HCT116 (cell line): ENCODE data around the gene TMEM214. TPM values are rescaled to one million over a fixed set of nuclear protein-coding genes. Genes with fewer than 3 reads are reported as not detected.

Source experiments
- ATAC-seq: fragments of 200-7000 bp; cut with Tn5 transposase; 2 replicates; pipeline ENCODE4 v1.9.1; 2020; ENCODE audit warnings: mild to moderate bottlenecking, moderate library complexity
- BruUV-seq: library from RNA; stranded (reverse); fragments of 400-500 nt; replicated peaks from 2 replicates; lab custom pipeline; 2021; lab: Mats Ljungman, UMichigan
- CTCF ChIA-PET: fragments of 300-600 bp; sonication (Branson Sonifier 250); formaldehyde crosslinking; loops from one replicate; lab custom pipeline; 2021; ENCODE audit warnings: antibody characterized with exemption; lab: Charles Lee
- POLR2A ChIA-PET: fragments of 300-600, 350-600 bp; sonication (Branson Sonifier 250); formaldehyde crosslinking; loops from one replicate; lab custom pipeline; 2021; ENCODE audit warnings: antibody characterized with exemption; lab: Charles Lee
- RAD21 ChIA-PET, 2 experiments: fragments of 300-600 bp; sonication (Branson Sonifier 250); formaldehyde crosslinking; loops; one replicate each; lab custom pipeline; 2023; ENCODE audit warnings: low total read pairs in 2 of 2; ENCODE audit not compliant: uncharacterized antibody in 2 of 2, unreplicated experiment in 2 of 2, low non-redundant PET in 1 of 2; lab: Charles Lee
- DNase-seq: peaks from one replicate; pipeline ENCODE4 v3.0.0-alpha.2; 2010; ENCODE audit warnings: low read depth, low spot score
- H2AFZ ChIP-seq: fragments of 200-600 bp; shearing (Covaris generic), sonication (generic); 2 replicates; pipeline ENCODE4 v1.6.1; 2017; ENCODE audit warnings: low read depth, mixed run types, mixed read lengths, antibody characterized with exemption, low read length; ENCODE audit not compliant: poor library complexity, severe bottlenecking
- H3K27ac ChIP-seq: 2 replicates; pipeline ENCODE4 v1.5.1; 2012; ENCODE audit warnings: low read depth, low read length
- H3K27me3 ChIP-seq: fragments of 200-600 bp; sonication (generic); 2 replicates; pipeline ENCODE4 v1.6.1; 2016; ENCODE audit warnings: mixed run types, low read length, mixed read lengths; ENCODE audit not compliant: insufficient read depth
- H3K36me3 ChIP-seq, 2 experiments: fragments of 200-500 bp in 1 of 2; fragments of 200-600 bp in 1 of 2; sonication (Bioruptor generic) in 1 of 2; sonication (generic) in 1 of 2; 2 replicates each; pipeline versions ENCODE4 v1.5.1 to v1.6.1; 2014 to 2016; ENCODE audit warnings: low read length in 2 of 2, inconsistent platforms in 1 of 2, mixed read lengths in 1 of 2, mixed run types in 1 of 2; ENCODE audit not compliant: insufficient read depth in 2 of 2, control insufficient read depth in 1 of 2
- H3K4me1 ChIP-seq, 2 experiments: fragments of 200-600 bp in 1 of 2; sonication (generic) in 1 of 2; 2 replicates each; pipeline versions ENCODE4 v1.5.1 to v1.6.1; 2012 to 2017; ENCODE audit warnings: low read length in 2 of 2, inconsistent platforms in 1 of 2, mild to moderate bottlenecking in 1 of 2, mixed read lengths in 1 of 2, mixed run types in 1 of 2, moderate library complexity in 1 of 2; ENCODE audit not compliant: insufficient read depth in 2 of 2, control insufficient read depth in 1 of 2
- H3K4me2 ChIP-seq: fragments of 200-600 bp; sonication (generic); 2 replicates; pipeline ENCODE4 v1.6.1; 2017; ENCODE audit warnings: mixed run types, low read length, mixed read lengths
- H3K4me3 ChIP-seq, 2 experiments: fragments of 200-600 bp in 1 of 2; sonication (generic) in 1 of 2; replicated peaks in 1 of 2; 2 replicates each; pipeline ENCODE4 v1.5.1; 2011 to 2016; ENCODE audit warnings: low read length in 2 of 2, control low read depth in 1 of 2, low read depth in 1 of 2, mild to moderate bottlenecking in 1 of 2, mixed read lengths in 1 of 2, mixed run types in 1 of 2
- H3K79me2 ChIP-seq: fragments of 200-600 bp; sonication (generic); 2 replicates; pipeline ENCODE4 v1.6.1; 2017; ENCODE audit warnings: mild to moderate bottlenecking, mixed run types, low read length, moderate library complexity, mixed read lengths; ENCODE audit not compliant: insufficient read depth
- H3K9ac ChIP-seq: fragments of 200-600 bp; sonication (generic); 2 replicates; pipeline ENCODE4 v1.6.1; 2016; ENCODE audit warnings: low read length, mixed read lengths
- H3K9me2 ChIP-seq: fragments of 200-600 bp; sonication (generic), shearing (Covaris generic); 2 replicates; pipeline ENCODE4 v1.6.1; 2017; ENCODE audit warnings: mixed run types, mild to moderate bottlenecking, moderate library complexity; ENCODE audit not compliant: insufficient read depth
- H3K9me3 ChIP-seq, 2 experiments: fragments of 200-500 bp in 1 of 2; fragments of 200-600 bp in 1 of 2; sonication (Bioruptor generic) in 1 of 2; sonication (generic) in 1 of 2; 2 replicates each; pipeline ENCODE4 v1.6.1; 2014 to 2017; ENCODE audit warnings: low read length in 2 of 2, mixed read lengths in 2 of 2, inconsistent platforms in 1 of 2, low read depth in 1 of 2, mild to moderate bottlenecking in 1 of 2, mixed run types in 1 of 2, moderate library complexity in 1 of 2; ENCODE audit not compliant: control insufficient read depth in 1 of 2, insufficient read depth in 1 of 2
- H4K20me1 ChIP-seq: fragments of 200-600 bp; sonication (generic), shearing (Covaris generic); 2 replicates; pipeline ENCODE4 v1.6.1; 2017; ENCODE audit warnings: mixed run types, mild to moderate bottlenecking, moderate library complexity; ENCODE audit not compliant: insufficient read depth
- CEBPB ChIP-seq: IDR thresholded peaks from 2 replicates; pipeline ENCODE4 v1.6.1; 2012; ENCODE audit warnings: low read depth
- CTCF ChIP-seq, 3 experiments: fragments of 200-600 bp in 1 of 3; sonication (generic) in 1 of 3; IDR thresholded peaks in 2 of 3; conservative IDR thresholded peaks in 1 of 3; 2 replicates each; pipeline ENCODE4 v1.5.1; 2012 to 2017; ENCODE audit warnings: low read depth in 2 of 3, low read length in 2 of 3, antibody characterized with exemption in 1 of 3, borderline replicate concordance in 1 of 3, control low read depth in 1 of 3, mild to moderate bottlenecking in 1 of 3, mixed read lengths in 1 of 3, mixed run types in 1 of 3, moderate library complexity in 1 of 3; ENCODE audit not compliant: insufficient read depth in 1 of 3
- ELF1 ChIP-seq: IDR thresholded peaks from 2 replicates; pipeline ENCODE4 v1.6.1; 2012; ENCODE audit warnings: low read depth, borderline replicate concordance
- EZH2 ChIP-seq: fragments of 200-600 bp; sonication (generic); IDR thresholded peaks from 2 replicates; pipeline ENCODE4 v1.6.1; 2017; ENCODE audit warnings: antibody characterized with exemption, mixed run types
- EZH2phosphoT487 ChIP-seq: fragments of 200-600 bp; IDR thresholded peaks from 2 replicates; pipeline ENCODE4 v1.6.1; 2018; ENCODE audit warnings: antibody characterized with exemption, borderline replicate concordance
- FOSL1 ChIP-seq: IDR thresholded peaks from 2 replicates; pipeline ENCODE4 v1.6.1; 2012; ENCODE audit warnings: low read depth
- POLR2A ChIP-seq: IDR thresholded peaks from 2 replicates; pipeline ENCODE4 v1.7.0; 2011; ENCODE audit warnings: borderline replicate concordance; ENCODE audit not compliant: insufficient read depth, insufficient read length; ENCODE audit errors: extremely low read depth
- SIN3A ChIP-seq: IDR thresholded peaks from 2 replicates; pipeline ENCODE4 v1.6.1; 2012; ENCODE audit warnings: low read depth
- SP1 ChIP-seq: IDR thresholded peaks from 2 replicates; pipeline ENCODE4 v1.6.1; 2012; ENCODE audit warnings: low read depth
- SRF ChIP-seq: IDR thresholded peaks from 2 replicates; pipeline ENCODE4 v1.6.1; 2012; ENCODE audit warnings: low read depth
- ZFX ChIP-seq: fragments of 450-650 bp; IDR thresholded peaks from 2 replicates; pipeline ENCODE4 v1.6.1; 2017
- intact Hi-C: fragments of 100-400 bp; cut with micrococcal nuclease; formaldehyde crosslinking; loops from 2 replicates; pipeline ENCODE4 v1.10.0; 2022
- total RNA-seq: library from RNA; stranded (reverse); gene quantifications from one replicate; pipeline ENCODE4 v1.2.1, GENCODE V29; 2021; ENCODE audit not compliant: unreplicated experiment
- TF ChIP-seq, protein P1 (sequence below): IDR thresholded peaks from 2 replicates; pipeline ENCODE4 v1.6.1; 2012

The TMEM214 gene
- total RNA-seq, 1 experiment from 2014 or later, result 69.8 TPM

DNA sequence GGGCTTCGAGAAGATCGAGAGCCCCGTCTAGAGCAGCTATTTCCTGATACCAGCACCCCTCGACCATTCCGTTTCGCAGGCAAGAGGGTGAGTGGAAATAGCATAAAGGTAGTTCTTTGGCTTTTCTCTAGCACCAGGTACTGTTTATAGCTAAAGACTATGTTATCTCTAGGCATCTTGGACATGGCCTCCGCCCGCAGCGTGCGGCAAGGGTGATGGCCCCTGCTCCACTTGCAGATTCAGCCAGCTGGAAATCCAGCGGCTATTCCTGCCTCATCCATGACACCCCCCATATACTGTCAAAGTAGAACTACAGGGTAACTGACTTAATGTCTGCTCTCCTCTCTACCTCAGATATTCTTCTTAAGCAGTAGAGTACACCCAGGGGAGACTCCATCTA is 22.0 kb downstream of the TMEM214 start:
- ChIA-PET POLR2A (no interaction called here), RAD21 (no interaction called here), CTCF (no interaction called here)
- ATAC-seq (no peak), DNase-seq (no peak)
- Histone ChIP-seq H3K27ac (no peak overlapping the region), H3K79me2 (no peaks in the 10 kb centered on the region), H3K27me3 (no peaks in the 10 kb centered on the region), H2AFZ (no peak overlapping the region), H3K4me3 (no peak overlapping the region), H3K4me2 (no peak overlapping the region), H3K9me2 (no peaks in the 10 kb centered on the region), H3K9ac (no peak overlapping the region), H3K36me3 (peaks cover 9 to 17% of the 10 kb centered on the region in 2 experiments; a peak in 2 of 4 replicates), H4K20me1 (no peaks in the 10 kb centered on the region), H3K4me1 (peaks cover 11 to 21% of the 10 kb centered on the region in 2 experiments), H3K9me3 (no peaks in the 10 kb centered on the region)
- TF ChIP-seq FOSL1, result no peak
- no peak for TF ChIP-seq POLR2A
- no peak for TF ChIP-seq SRF
- TF ChIP-seq SP1, result no peak
- intact Hi-C loops, result no loop called here
- no TSS peak for BruUV-seq

- ATAC-seq (no peak), DNase-seq (no peak)
- intact Hi-C loops, result no loop called here
- H3K79me2 ChIP-seq, result no peaks in the 10 kb centered on the region
- peaks cover 9 to 17% of the 10 kb centered on the region in 2 experiments; a peak in 2 of 4 replicates for H3K36me3 ChIP-seq
- no peaks in the 10 kb centered on the region for H4K20me1 ChIP-seq
- H3K4me2 ChIP-seq, result no peak overlapping the region
- no peak for TF ChIP-seq CTCF (IDR thresholded peaks at IDR 0.05 in 2 of 3, conservative IDR thresholded peaks at IDR 0.05 in 1 of 3; ENCODE audit: borderline replicate concordance in 1 of 3, insufficient read depth in 1 of 3, low read depth in 2 of 3, low read length in 2 of 3)
- TF ChIP-seq, protein P1, sequence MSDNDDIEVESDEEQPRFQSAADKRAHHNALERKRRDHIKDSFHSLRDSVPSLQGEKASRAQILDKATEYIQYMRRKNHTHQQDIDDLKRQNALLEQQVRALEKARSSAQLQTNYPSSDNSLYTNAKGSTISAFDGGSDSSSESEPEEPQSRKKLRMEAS, result no peak
- no peak for TF ChIP-seq EZH2
- TF ChIP-seq CEBPB, result no peak
- TF ChIP-seq EZH2phosphoT487, result no peak
- TF ChIP-seq SP1, result no peak
- no peak for TF ChIP-seq ELF1
- no peak for TF ChIP-seq SIN3A
- no peak for TF ChIP-seq ZFX
- TF ChIP-seq, all 23 proteins: peak for 0
- H3K27ac ChIP-seq, result no peak overlapping the region
- no peaks in the 10 kb centered on the region for H3K9me2 ChIP-seq
- H3K4me1 ChIP-seq, result peaks cover 3 to 4% of the 10 kb centered on the region in 2 experiments
- no peak overlapping the region for H3K4me3 ChIP-seq
- ChIA-PET CTCF (no interaction called here), RAD21 (no interaction called here), POLR2A (no interaction called here)
- H3K9ac ChIP-seq, result no peak overlapping the region
- no TSS peak for BruUV-seq
- H3K9me3 ChIP-seq, result no peaks in the 10 kb centered on the region
- no peak overlapping the region for H2AFZ ChIP-seq
- H3K27me3 ChIP-seq, result no peaks in the 10 kb centered on the region
Observed at GRCh38 chr2:27057184-27057583, 24.4 kb downstream of the TMEM214 start.
